Stimulated activated CD4-positive, alpha-beta T cell treated with anti-CD3 and anti-CD28 coated beads, Interleukin-2, amount 100 ng/mL, for 4 hours (primary cell): ENCODE results near the gene RTP3.

Experiments used
- DNase-seq: peaks from one replicate; pipeline ENCODE4 v3.0.0-alpha.2; 2020; ENCODE audit warnings: low read depth

The RTP3 gene

GRCh38 chr3:46469680-46470357, 28.0 kb upstream of the RTP3 start:
- DNase-seq = no peak

GRCh38 chr3:46470831-46471230, 26.9 kb upstream of the RTP3 start:
- DNase-seq = no peak

GRCh38 chr3:46471371-46471914, 26.3 kb upstream of the RTP3 start:
- DNase-seq = no peak

- DNase-seq = no peak
These were observed 25.0 kb upstream of the RTP3 start for GRCh38 chr3:46472736-46473135.

- no peak for DNase-seq
These were observed 20.6 kb upstream of the RTP3 start for GRCh38 chr3:46477145-46477544.

- DNase-seq = no peak
These were observed 20.0 kb upstream of the RTP3 start for GRCh38 chr3:46477756-46478155.

GRCh38 chr3:46478341-46478740, 19.4 kb upstream of the RTP3 start:
- DNase-seq = no peak

GRCh38 chr3:46479021-46479420, 18.8 kb upstream of the RTP3 start:
- DNase-seq = no peak

GRCh38 chr3:46479696-46480095, 18.1 kb upstream of the RTP3 start:
- no peak for DNase-seq

- DNase-seq = no peak
These were observed 17.1 kb upstream of the RTP3 start for GRCh38 chr3:46480491-46481195.

- no peak for DNase-seq
These were observed 16.1 kb upstream of the RTP3 start for GRCh38 chr3:46481636-46482035.

- no peak for DNase-seq
These were observed 15.0 kb upstream of the RTP3 start for GRCh38 chr3:46482632-46483350.

GRCh38 chr3:46483825-46484224, 14.0 kb upstream of the RTP3 start:
- DNase-seq = no peak

GRCh38 chr3:46484388-46484787, 13.4 kb upstream of the RTP3 start:
- DNase-seq = no peak

- DNase-seq = no peak
These were observed 12.6 kb upstream of the RTP3 start for GRCh38 chr3:46484911-46485778.

GRCh38 chr3:46485779-46486175, 12.0 kb upstream of the RTP3 start:
- DNase-seq = no peak

- peak; percentile 88 for DNase-seq
These were observed 8.9 kb upstream of the RTP3 start for GRCh38 chr3:46488735-46489361.

GRCh38 chr3:46489381-46489780, 8.4 kb upstream of the RTP3 start:
- DNase-seq = no peak

- no peak for DNase-seq
These were observed 7.9 kb upstream of the RTP3 start for GRCh38 chr3:46489875-46490274.

GRCh38 chr3:46490338-46491084, 7.3 kb upstream of the RTP3 start:
- DNase-seq = no peak
